ENCODE data around the gene RNASE13.
"Not testable (repeated sequence)": the region's sequence is repeated elsewhere in the genome, so short reads cannot be mapped to it uniquely, and the experiment has no call there.

Gene RNASE13

DNA sequence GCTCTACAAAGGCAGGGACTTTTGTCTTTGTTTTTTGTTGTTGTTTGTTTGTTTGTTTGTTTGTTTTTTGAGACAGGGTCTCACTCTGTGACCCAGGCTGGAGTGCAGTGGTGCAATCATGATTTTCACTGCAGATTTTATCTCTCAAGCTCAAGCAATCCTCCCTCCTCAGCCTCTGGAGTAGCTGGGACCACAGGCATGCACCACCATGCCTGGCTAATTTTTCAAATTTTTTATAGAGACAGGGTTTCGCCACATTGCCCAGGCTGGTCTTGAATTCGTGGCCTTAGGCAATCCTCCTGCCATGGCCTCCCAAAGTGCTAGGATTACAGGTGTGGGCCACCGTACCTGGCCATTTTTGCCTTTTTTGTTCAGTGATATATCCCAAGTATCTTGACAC lies 6.3 kb upstream of the RNASE13 start:
- DNase-seq = not testable (repeated sequence)

DNA sequence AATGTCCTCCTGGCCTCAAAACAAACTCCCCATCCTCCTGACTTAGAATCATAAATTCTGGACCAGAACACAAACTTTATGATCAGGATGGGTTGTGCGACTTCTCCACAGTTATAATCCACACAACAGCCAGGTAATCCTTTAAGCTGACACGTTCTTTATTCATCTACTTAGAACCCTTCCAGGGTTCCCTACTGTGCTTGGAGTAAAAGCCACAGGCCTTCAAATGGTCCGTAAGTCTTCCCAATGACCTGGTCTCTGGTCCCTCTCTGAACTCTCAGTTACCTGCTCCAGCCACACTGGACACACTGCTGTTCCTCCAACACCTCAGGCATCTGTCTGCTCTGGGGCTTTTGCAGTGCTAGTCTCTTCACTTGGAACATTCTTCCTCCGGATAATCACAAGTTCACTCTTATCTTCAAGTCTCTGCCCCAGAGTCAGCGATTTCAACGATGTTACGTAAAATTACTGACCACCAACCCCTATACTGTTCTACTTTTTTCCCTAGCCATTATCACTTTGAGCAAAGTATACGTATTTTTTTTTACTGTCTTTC lies 5.8 kb upstream of the RNASE13 start:
- no peak for DNase-seq

DNA sequence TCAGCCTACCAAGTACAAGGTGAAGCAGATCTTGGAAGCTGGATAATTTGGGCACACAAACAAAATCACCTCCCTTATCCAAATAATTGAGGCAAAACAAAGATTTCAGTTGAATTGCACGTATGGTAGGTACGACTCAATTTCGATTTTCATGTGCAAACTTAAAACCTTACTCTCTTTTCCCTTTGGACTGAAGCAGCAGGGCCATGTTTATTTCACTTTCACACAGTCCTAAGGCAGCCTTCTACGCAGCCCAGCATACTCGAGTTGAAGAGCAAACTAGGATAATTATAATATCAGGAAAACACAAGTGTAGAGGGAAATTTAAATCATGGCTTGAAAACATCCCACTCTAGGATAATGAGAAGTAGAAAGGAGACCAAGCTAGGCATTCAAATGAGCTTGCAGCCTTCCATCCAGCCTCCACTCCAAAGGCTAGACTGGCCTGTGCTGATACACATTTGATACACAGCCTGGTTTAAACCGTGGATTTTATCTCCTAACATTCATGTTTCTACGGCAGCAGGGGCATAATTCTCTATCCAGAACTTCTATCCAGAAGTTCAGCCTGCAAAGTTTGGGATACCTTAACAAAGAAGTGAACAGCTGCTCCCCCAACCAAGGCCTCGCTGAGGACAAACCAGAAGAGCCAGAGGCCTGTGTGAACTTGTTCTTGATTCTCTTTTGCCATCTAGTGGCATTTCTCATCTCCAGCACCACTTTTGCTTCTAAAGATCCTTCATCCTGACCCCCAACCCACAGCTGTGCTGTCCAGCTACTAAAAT lies 5.2 kb upstream of the RNASE13 start:
- no peak for DNase-seq

DNA sequence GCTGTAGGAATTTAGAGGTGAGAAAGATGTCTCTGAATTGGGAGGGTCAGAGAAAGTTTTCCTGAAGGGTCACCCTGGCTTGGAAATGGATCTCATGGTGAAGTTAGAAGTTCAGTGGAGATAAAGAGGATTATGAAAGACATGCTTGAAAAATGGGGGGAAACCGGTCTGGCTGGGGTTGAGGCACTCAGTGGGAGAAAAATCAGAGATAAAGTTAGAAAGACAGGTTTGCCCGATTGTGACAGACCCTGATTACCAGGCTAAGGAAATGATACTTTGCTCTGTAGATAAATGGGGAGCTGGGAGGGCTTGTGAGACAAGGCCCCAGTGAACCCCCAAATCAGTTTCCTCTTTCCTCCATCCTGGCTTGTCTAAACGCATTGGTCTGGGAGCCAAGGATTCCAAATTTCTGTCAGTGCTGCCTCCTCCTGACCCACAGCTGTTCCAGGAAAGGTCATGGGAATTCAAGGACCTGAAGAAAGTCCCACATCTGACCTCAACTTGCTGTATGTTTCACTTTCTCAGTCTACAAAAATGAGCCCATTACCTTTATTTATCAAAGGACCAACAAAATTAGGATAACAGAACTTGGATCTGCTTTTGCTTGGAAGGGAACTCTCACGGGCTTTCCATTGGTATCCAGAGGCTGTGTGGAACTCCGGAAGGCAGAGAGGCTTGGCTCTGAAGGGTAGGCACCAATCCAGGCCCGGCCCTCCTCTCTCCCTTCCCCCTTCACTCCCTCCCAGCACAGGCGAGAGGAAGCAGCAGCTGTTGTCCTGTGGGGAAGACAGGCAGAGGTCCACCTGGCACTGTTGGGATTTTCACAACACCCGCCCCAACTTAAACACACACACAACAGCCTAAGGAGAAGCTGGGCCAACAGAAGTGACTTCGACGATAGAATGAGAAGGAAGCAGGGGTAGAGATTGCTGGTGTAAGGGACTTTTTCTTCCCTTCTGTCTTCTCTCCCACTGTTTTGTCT lies 4.1 kb upstream of the RNASE13 start:
- DNase-seq = no peak

DNA sequence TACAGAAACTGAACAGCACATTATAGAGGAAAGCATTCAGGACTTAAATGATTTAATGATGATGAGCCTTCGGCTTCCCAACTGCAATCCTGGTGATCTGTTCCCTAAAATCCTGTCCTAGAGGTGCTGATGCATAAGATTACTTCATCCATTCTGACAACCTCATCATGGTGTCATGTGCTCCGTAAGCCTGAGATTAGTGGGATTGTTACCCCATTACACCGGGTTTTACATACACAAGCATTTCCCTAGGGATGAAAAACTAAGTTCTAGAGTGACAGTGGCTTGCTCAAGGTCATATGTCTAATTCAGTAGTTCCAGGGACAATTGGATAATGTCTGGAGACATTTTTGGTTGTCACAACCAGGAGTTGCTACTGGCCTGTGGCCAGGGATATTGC lies 2.5 kb upstream of the RNASE13 start:
- no peak for DNase-seq

DNA sequence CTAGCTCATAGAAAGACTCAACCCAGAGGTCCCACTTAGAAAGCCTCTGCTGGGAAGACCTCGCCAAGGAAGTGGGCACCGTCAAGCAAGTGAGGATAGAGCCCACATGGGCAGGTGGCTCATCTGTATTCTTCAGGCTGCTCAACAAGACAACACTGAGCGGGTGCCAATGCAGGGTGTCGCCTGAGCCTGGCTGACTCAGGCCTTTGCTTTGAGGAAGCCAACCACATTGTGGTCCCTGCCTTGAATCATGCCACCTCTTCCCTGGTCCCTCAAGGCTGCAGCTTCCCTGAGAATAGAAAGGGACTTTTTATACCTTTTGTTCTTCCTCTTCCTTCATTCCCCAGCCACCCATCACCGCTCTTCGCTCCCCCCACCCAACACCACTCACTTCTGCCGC lies 2.1 kb upstream of the RNASE13 start:
- DNase-seq = no peak

DNA sequence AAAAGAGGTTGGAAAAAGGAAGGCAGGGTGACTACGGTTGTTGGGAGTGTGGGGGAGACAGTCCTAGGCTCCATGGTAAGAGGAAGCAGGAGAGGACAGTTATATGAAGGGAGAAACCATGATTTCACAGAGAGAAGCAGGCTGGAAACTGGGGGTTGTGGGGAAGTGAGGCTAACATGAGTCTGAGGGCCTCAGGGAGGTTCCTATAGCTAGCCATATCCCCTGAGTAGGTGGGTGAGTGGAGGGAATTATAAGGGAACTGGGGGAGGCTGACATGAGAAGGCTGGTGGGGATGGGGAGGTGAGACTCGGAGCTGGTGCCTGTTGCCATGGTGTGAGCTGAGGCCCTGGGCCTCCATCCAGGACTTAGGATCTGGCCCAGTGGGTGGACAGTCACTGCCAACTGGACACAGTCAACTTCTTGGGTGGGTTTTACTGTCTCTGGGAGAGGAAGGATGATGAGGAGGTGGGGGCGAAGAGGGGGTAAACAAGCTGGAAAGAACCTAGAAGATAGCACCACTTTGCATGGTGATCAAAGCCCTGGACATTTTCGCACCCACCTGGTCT lies 1.4 kb downstream of the RNASE13 start:
- no peak for DNase-seq

DNA sequence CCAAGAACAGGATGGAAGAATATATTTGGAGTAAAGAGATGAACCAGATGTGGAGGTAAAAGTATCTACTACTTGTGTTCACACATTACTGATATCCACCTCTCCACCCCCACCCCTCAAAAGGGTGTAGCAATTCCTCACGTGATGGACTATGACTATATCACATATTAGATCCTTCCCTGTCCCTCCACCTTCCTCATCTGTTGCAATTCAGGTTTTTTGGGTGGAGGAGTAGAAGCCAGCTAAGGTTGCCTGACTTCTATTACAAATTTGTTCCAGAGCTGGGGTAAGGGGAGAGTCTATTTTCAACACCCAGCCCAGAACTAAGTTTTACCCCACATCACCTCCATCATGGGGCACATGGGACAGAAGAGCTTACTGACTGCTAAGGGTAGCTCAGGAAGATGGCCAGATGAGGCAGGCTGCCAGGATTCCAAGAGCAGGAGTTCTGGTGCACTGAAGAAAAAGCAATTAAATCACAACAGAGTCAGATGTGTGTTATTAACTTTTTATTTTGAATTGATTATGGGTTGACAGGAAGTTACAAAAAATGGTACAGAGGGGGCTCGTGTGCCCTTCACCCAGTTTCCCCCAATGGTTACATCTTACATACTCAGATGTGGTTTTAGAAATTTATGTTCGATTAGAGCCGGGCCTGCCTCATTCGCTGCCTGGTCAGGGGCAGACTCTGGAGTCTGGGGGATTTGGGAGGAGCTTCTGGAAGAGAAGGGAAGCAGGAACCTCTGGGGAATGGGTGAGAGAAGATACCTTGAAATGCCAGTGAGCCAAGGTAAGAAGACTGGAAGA lies 2.1 kb downstream of the RNASE13 start:
- no peak for DNase-seq

DNA sequence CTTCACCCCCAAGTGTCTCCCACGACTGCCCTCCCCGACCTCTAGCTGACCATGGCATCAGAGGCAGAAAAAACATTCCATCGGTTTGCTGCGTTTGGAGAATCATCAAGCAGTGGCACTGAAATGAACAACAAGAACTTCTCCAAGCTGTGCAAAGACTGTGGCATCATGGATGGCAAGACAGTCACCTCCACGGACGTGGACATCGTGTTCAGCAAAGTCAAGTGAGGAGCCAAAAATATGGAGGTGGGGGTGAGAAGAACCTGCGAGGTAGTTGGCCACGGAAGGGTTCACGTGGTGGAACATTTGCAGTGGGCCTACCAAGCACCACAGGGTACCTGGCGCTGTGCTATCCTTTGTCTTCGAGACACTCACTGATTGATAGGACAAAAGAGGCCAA lies 4.1 kb downstream of the RNASE13 start:
- DNase-seq = no peak

DNA sequence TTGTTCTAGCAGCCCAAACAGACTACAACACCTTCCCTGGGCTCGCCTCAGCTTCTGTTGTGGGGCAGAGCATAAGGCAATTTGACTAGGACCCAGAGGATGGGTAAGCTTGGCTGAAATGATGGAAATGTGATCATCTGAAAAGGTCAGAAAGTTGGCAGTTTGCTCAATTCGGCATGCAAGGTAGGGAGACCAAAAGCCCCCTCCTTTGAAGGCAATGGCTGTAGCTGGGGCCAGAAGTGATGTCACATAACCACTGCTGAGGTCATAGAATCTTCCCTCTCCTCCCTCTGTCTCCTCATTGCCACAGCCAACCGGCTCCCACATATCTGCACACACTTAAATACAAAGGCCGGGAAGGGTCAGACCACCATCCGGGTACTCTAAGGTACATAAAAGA lies 4.7 kb downstream of the RNASE13 start, which contains the start of gene TPPP2:
Gene TPPP2, plus strand, starts transcription at position 301 of the 400 bp plus-strand sequence. CDS start 365 bp downstream, outside the sequence.
- DNase-seq = no peak

DNA sequence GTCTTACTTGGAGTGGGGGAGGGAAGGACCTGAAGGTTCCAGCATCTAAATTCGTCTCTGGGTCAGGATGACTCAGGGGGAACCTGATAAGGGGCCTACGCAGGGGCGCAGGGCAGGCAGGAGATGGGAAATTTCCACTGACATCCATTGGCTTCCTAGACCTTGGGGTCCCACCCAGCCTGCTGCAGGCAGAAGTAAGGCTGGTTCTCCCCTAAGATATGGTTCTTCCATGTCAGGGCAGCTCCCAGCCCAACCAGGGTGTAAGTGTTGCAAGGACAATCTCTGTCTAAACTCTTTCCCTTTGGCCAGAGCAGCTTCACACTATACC lies 7.7 kb downstream of the RNASE13 start:
- DNase-seq = no peak

DNA sequence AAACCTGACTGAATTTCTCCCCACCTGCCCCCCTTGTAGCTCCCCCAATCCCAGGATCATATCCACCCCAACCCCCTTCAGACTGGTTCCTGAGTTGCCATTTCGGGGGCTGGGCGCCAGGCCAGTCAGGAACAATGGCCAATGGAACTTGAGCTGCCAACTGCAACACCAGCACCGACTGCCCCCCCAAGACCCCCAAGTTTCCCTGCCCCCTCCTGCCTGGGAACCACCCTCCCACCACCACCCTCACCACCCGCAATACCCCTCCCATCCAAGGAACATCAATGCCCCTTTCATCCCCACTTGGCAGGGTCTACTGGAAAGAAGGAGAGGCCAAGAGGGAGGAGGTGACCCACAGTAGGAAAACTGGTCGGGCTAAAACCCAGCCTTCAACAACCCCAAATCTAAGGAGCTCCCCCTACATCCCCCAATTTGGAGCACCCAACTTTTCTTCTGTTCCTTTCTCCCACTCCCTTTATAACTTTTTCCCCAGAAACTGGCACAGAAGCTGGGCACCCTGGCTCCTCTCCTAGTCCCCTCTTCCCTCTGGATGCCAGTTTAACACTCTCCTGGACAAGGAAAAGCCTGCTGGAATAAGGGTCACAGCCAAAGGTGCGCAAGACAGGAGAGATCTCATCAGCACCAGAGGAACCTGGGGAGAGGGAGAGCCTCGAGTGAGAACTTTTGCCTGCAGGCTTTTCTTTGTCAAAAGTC lies 8.2 kb downstream of the RNASE13 start:
- DNase-seq = no peak

DNA sequence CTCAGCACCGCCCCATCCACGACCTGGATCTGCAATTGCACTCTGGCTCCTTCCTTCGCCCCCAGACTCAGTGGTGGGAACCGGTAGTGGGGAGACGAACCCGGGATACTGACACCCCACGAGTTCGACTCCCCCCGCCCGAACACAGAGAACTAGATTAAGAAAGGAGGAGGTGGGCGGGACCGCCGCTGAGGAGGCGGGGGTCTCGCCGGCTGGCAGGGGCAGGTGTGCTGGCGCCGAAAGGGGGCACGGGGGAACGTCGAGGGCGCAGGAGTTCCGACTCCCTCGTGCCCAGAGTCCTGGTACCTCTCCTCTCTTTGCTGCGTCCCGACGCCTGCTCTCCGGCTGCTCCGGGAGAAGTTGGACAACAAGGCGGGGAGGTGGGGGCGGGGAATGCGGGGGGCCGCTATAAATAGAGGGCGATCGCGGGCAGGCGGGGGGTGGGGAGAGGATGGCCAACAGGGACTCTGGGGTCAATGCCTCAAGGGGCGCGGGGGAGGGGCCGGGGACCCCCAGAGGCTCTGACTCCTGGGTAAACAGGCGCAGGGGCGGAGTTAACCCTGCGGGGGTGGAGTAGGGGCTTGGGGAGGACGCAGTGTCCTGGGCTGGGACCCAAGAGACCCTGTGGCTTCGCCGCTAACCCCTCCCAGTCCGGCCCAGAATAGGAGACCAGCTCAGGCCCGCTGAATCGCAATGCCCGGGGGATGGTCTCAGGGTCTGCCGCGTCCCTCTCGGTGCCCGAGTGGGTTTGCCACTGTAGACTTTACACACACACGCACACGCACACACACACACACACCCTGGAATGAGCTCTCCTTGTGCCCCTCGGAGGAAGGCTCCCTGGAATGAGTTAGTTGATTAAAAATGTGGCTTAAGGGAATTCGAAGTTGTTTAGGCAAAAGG lies 9.0 kb downstream of the RNASE13 start:
- no peak for DNase-seq

DNA sequence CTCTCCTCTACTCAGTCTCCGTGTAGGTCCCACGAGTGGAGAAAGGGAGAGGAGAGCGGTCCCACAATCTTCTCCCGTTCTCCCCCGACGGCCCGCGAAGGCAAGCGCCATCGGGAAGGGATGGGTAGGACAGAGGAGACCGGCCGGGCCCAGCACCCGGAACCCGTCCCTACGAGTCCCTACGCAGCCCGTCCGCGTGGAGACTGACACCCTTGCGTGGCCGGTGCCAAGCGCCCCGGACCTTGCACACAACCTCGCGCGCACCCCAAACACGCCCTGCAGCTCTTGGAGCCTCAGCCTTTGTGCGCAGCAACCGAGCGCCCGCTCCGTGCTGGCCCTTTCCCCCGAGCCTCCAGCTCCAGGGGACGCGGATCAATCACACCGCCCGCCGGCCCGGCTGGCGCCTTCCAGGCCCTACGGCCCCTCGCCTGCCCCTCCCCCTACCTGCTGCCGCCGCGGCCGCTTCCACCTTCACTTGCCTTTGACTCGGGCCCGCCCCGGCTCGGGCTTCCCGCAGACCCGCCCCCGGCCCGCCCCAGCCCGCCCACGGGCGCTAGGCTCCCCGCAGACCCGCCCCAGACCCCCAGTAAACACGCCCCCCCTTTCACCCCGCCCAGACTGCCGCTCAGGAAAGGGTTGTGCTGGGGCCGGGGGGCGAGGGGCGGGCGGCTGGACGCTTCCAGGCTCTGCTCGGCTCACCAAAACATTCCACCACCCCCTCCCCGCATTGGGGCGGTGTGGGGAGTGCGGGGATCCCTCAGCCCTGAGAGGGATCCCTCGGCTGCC lies 9.8 kb downstream of the RNASE13 start, which contains the start of gene NDRG2:
Gene NDRG2, minus strand, starts transcription at position 477 of the 786 bp plus-strand sequence. CDS start 1,746 bp downstream, outside the sequence.
- peak; percentile 59 to 71 for DNase-seq

DNA sequence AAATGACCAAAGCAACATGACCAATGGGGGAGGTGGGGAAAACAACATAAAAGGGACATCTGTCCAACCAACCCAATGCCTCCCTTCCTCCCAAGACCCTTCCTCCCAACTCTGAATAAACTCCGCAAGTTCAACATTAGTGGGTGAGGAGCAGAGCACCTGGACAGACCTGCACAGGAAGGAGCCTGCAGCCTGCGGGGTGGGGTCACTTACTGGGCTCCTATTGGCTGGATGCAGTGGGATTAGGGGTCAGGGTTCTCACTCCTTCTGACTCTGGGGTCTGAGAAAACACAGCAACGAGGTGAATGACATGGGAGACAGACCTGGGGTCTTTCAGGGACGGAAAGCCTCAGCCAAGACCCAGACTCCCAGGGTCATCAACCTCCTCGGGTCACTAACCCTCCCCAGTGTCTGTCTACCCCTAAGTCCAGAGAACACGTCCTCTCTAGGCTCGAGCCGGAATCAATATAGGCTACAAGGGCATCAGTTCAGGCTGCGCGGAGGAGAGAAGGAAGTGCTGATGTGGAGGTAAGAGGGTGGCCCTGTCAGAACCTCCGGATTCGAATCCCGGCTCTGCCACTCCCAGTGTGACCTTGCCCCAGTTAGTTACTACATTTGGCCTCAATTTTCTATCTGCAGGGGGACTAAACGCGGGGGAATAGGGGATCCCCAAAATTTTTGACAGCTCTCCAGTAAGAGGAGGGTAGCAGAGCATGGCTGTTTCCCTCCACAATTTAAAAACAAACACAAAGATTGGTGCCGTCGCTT lies 10.6 kb downstream of the RNASE13 start:
- DNase-seq = peak in 1 of 2 experiments; percentile 35

DNA sequence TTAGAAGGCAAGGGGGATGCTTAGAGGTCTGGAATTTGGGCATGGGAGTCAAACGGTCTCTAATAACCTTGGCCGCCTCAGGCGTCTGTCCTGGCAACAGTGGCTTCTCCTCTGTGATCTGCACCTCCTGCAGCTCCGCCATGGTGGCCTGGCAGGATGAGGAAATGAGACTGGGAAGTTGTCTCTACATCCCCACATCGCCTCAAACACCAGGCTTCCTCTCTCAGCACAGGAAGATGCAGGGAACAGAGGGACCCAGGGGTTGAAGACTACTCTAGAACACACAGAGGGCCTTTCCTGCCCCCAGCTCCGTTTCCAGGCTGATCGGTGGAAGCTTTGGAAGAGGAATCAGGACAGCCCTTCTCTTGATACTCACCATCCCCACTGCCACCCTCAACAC lies 11.4 kb downstream of the RNASE13 start:
- no peak for DNase-seq

DNA sequence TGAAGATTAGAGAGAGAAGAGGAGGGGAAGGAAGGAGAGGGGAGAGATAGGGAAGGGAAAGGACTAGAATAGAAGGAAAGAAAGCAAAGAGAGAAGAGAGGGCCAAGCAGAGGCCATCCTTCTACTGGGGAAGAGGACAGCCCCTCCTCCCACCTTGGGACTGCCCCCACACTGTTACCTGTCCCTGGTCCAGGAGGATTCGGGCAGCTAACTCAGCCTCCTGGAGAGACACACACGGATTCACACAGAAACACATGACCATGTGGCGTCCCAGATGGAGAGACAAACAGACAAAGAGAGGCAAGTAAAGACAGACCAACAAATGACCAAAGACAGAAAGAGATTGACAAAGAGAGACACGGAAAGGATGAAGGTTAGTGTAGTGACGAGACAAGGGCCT lies 11.9 kb downstream of the RNASE13 start:
- DNase-seq = no peak

DNA sequence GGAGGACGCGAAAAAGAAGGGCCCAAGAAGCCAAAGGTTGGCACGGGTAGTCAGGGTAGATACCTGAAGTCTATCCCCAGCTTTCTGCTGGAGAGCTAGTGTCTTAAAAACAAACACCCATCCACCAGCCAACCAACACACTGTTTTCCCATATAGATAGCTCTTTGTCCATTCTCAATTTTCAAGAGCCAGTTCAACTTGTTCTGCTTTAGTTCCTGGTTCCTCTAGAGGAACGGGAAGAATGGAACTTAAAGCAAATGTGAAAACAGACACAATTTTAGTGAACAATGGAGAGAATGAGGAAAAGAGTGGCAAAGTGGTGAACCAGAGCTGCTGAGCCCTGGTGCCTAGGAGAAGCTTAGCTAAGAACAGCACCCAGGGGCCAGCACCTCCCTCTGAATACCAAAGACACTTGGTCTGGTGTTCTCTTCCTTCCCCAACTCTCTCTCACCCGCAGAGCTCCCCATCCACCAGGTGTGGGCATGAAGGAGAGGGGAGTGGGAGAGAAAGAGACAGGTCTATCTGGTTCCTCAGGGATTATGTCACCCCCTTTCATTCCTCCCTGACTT lies 13.5 kb downstream of the RNASE13 start:
- DNase-seq = no peak
